OCI-M2 (cell line): Measurements from ENCODE around the gene TTC39A.

Source experiments
- DNase-seq: peaks from one replicate; lab custom pipeline; 2025; ENCODE audit not compliant: unreplicated experiment; lab: John Stamatoyannopoulos, UW

TTC39A gene

DNA sequence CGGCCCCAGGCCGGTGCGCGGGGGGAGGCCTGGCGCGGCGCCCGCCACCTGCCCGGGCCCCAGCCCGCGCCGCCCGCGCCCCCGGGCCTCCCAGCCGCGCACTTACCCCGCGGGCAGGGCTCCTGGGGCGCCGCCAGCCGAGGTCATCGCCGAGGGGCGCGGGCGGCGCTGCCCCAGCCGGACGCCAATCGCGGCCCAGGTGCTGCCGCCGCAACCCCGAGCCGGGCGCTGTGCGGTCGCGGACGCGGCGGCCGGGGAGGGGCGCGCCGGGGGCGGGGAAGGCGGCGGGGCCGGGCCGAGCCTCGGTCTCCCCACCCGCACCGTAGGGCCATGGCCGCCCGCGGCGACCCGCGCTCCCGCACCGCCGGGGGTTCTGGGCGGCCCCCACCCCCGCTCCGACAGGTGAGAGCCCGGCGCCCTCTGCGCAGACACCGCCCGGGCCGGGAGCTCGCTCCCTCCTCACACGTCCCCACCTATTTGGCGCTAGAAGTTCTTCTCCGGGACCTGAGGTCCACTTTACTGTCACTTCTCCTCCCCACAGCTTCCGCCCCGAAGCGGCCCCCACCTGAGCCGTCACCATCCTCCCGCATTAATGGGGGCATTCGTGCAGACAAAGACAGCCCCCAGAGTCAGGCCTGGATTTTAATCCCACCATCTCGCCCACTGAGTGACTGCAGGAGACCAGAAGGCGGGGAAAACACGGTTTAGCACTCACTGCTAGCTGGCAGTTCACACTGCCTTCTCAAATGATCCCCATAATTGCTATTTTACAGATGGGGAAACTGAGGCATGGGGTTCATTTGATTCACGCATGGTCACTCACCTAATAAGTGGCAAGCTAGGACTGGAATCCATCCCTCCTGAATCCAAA lies at the start of gene TTC39A:
Gene TTC39A, minus strand, starts transcription at position 232 of the 871 bp plus-strand sequence. Its CDS starts 85 bp downstream, at position 147.
- no peak for DNase-seq

DNA sequence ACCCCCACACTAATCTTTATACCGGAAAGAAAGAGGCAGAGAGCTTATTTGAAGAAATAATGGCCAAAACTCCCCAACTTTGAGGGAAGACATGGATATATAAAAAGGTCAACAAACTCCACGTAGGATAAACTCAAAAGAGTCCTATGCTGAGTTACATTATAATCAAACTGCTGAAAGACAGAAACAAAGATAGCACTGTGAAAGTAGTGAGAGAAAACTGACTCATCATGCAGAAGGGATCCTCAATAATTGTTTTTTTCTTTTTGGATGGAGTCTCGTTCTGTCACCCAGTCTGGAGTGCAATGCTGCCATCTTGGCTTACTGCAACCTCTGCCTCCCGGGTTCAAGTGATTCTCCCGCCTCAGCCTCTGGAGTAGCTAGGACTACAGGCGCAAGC lies 48.5 kb upstream of the TTC39A start:
- no peak for DNase-seq

DNA sequence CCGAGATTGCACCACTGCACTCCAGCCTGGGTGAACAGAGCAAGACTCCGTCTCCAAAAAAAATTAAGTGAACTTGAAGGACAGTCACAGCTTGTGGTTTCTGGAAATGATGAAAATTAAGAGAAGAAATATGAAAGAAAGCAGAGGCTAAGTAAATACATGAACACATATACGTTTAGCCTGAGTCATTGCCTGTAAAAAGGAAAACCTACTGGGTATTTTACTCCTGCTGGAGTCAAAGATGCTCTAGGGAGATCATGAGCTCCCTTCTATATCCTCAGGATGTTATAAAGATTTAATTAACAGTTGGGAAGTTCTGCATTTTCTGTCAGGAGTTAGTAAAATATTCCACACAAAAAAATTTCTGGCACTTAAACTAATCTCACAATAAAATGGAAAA lies 43.5 kb upstream of the TTC39A start:
- no peak for DNase-seq

DNA sequence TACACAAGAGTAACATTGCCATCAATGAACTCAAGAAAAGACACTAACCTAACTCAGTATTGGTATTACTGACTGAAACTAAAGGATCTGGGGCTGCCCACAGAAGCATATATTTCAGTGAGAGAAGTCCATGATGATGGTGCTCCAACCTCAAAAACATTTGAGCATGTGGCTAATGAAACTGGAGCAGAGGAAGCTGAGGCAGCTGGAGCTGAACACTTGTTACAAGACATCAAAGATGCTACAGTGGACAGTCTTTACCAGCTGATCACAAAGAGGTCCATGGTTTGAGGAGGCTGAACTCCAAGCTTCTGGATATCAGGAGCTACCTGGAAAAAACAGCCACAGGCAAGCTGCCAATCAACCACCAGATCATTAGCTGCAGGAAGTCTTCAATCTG lies 42.2 kb upstream of the TTC39A start:
- no peak for DNase-seq

DNA sequence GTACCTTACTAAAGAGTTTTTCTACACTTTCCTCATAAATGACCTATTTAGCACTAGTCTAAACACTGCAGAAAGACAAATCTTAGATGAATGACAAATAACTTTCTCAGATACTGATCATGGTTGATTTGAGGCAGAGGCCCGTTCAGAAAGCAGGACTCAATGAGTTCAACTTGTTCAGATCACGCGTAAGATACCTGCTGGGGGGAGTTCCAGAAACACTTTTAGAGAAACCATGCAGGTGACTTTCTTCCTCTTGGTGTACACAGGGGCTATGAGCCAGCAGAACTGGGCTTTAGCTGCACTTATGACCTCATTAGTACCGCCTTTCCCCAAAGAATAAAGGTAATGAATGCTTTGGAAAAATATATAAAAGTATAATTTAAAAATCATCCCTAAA lies 38.8 kb upstream of the TTC39A start:
- DNase-seq, result no peak

DNA sequence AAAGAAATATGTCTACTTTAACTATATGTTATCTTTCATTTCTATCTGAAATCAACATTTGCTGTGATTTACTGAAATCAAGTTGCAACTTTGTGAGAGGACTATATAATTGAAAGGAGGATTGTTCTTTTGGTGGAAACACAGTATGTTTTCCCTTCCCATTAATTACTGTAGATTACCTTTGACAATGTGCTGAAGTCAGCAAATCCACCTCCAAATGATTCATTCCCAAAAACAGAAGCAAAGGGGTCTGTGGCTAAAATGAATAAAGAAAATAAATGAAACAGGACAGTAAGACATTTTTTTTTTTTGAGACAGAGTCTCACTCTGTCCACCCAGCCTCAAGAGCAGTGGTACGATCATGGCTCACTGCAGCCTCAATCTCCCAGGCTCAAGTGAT lies 35.4 kb upstream of the TTC39A start:
- no peak for DNase-seq

DNA sequence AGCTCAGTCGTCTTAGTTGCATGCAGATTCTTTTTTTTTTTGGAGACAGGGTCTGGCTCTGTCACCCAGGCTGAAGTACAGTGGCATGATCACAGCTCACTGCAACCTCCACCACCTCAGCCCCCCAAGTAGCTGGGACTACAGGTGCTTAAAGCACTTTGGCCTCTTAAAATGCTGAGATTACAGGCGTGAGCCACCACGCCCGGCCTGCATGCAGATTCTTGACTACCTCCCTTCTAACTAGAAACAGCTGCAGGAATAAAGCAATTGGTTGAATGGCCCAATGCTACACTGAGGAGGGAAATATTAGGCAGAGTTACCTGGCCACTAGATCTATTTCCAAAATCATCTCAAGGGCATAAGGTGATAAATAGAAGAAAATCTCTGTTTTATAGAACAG lies 29.5 kb upstream of the TTC39A start:
- DNase-seq, result no peak

DNA sequence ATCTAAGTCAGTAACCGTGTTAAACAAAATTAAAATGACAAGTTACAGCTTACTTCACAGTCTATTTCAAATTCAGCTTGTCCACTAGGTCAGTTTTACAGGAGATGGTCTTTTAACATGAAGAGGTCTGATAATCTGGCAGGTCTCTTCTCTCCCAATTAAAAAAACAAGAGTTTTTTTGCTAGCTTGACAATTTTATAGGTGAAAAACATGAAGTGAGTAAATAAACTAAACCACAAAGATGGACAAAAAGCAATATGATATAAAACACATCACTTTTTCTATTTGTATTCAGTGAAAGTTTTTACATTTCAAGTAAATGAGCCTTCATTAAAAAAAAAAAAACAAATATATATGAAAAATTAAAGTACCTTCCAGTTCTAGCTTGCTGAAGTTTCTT lies 25.0 kb upstream of the TTC39A start:
- no peak for DNase-seq

DNA sequence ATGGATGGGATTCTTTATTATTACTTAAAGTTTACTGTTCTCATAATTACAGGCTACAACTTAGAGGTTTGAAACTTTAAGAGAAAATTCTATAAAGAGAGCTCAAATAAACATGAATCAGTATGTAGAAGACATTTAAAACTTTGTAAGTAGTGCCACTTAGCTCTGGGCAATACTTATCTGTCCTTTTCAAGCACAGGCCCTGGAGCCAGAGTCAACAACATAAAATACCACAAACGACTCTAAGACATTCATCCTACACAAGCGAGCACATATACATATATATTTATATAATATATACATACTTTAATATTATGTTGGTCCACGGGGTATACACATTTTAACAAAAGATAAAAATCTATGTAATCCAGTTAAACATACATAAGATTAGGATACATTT lies 24.1 kb upstream of the TTC39A start:
- DNase-seq, result no peak

DNA sequence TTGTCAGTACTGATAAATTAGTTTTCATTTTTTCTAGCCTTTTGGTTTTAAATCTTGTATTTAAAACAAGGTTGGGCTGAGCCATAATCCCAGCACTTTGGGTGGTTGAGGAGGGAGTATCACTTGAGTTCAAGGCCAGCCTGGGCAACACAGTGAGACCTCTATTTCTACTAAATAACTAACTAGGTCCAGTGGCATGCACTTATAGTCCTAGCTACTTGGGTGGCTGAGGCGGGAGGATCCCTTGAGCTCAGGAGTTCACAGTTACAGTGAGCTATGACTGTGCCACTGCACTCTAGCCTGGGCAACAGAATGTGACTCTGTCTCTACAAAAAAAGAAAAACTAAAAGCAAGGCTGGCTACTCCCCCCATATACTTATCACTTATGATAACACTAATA lies 21.5 kb upstream of the TTC39A start:
- no peak for DNase-seq

DNA sequence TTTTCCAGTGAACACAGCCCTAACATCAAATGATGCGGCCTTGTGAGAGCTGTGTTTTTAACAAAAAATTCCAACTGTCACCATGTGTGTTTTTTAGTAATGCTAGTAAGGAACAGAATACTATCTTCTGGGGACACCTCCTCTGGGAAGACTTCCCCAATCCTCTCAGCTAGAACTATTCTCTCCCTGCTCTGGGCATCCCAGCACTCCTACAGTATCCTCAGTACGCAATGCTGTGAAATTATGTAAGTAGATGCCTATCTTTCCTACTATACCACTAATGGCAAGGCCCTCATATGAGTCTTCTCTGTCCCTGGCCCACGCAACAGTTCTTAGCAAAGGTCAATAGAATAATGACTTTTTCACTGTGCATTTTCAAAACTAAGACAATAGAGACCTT lies 19.5 kb upstream of the TTC39A start:
- no peak for DNase-seq

DNA sequence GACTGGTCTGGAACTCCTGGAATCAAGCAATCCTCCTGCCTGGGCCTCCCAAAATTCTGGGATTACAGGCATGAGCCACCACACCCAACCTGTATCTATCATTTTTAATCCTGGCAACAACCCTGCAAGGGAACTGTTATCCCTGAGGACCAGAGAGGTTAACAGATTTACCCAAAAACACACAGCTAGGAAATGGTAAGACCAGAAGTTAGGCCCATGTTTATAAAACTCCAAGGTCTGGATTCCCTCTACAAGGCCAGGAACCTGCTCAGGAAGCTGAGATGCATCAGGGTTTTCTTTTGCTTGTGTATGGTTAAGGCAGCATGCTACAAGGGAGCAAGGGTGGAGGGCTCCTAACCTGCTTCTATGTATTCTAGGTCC lies 17.8 kb upstream of the TTC39A start:
- no peak for DNase-seq

DNA sequence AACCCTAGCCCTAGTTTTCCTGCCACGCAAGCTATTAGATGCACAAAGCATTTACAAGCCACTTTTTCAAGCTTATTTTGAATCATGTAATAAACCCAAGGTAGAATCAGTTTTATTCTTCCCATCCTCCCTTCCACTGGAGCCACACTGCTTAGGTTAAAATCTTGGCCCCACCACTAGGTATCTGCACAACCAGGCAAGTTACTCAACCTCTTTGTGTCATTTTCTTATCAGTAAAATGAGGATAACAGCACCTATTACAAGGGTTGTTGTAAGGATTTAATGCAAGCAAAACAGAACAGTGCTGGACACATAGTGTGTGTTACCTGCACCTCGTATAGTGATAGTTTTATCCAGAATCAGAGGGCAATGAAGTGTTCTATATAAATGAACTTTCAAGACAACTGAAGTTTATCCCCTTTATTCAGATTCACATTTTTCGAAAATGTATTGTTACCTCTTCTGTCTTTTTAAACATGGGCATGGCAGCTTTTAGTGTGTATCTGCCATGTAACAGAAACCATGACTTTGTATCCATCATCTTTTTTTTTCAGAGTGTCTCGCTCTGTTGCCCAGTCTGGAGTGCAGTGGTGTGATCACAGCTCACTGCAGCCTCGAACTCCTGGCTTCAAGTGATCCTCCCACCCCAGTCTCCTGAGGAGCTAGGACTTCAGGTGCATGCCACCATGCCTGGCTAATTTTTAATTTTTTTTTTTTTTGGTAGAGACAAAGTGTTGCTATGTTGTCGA lies 17.2 kb upstream of the TTC39A start:
- DNase-seq, result no peak

DNA sequence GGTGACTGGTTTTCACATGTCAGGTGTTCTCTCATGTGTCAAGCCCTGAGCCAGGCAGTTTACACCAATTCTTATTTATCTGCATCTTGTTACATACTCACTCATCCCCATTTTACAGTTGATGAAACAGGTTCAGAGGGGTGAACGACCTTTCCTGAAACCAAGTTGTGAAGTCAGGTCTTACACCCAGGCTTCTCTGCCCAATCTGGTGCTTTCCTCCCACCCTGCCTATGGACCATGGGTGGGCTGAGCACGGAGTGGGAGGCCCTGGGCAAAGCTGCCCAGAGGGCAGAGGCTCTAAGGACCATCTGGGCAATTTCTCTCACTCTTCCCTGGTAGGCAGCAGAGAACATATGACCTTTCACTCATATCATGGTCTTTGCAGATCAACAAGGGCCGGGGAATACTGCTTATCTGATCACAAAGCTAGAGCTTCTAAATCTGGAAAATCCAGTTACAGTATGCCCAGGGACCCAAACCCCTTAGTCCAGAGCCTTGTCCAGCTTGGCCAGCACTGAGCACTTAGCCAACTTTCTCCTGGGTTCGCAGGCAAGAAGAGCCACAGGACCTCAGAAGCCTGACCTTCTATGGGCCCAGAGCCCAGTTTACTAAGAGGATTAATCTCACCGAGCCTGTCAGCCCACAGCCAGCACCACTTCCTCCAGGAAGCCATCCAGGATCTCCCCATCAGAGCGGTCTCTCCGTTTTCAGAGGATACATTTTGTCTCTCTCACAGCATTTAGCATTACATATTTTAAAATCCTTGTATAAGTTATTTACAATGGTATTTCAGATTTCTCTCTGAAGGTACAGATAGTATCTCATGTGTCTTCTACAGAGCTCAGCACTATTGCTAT lies 16.0 kb upstream of the TTC39A start:
- DNase-seq, result no peak

DNA sequence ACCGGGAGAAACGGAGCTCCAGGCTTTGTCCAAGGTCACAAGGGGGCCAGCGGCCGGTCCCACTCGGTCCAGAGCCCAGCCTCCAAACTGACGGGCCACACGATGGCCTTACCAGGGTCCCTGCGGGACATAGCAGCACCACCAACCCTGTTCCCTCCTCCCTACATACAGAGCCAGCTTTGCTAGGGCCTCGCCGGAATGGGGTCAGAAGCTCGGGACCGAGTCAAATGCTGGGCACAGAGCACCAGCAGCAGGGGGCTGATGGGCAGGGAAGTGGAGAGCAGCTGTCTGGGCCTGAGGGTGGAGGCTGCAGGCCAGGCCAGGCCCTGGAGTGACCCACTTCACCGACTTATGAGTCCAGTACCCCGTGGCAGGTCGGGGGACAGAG lies 14.9 kb upstream of the TTC39A start:
- no peak for DNase-seq

DNA sequence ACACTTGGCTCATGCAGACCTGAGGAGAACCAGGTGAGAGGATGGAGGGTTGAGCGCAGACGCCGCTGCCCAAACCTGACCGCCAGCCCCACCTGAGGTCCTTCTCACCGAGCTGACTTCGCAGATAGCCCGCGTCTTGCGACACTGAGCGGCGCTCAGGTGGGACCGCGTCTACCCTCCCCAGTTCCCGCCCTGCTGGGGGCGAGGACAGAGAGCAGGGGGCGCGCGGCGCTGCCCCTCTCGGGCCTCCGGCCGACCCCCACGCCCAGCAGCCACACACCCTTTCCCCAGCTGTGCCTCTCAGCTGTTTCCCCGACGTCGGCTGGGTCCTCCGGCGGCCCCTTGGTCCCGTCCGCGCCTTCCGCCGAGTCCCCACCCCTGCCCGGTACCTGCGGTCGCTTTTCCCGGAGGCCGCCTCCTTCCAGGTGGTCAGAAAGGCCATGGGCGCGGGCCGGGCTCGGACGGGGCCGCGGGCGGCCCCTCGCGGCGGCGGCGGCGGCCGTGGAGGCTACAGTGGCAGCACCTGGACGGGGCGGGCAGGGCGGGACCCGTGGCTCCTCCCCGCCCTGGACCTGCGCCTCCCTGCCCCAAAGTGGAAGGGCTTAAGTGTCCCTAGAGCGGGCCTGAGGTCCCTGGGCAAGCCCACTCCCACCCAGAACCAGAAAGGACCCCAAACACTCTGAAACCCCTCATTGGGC lies 14.4 kb upstream of the TTC39A start:
- no peak for DNase-seq

DNA sequence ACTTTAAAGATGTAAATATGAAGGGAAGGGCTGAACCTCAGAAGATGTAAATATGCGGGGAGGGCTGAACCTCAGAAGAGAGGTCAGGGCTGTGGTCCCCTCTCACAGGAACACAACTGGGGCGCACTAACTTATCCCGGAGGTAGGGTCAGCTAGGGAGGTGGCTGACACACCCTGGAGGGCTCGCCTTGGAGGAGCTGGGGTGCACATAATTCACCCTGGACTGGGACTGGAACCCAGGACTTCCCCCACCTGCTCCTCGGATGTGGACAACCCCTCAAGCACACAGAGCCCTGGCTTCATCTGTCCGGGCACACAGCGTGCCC lies 13.9 kb upstream of the TTC39A start:
- DNase-seq, result no peak

DNA sequence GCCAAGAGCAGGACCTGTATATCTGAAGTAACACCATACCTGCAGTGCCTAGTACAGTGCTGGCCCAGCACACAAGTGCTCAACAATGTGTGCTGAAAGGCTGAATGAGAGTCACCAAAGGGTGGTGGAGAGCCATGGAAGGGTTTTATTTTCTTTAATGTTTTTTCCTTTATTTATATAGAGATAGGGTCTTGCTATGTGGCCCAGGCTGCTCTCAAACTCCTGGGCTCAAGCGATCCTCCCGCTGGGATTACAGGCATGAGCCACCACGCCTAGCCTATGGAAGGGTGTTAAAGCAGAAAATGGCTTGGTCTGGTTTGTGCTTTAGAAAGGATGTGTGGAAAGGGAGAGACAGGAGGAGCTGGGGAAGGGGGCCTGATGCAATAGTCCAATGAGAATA lies 13.3 kb upstream of the TTC39A start:
- DNase-seq, result no peak

DNA sequence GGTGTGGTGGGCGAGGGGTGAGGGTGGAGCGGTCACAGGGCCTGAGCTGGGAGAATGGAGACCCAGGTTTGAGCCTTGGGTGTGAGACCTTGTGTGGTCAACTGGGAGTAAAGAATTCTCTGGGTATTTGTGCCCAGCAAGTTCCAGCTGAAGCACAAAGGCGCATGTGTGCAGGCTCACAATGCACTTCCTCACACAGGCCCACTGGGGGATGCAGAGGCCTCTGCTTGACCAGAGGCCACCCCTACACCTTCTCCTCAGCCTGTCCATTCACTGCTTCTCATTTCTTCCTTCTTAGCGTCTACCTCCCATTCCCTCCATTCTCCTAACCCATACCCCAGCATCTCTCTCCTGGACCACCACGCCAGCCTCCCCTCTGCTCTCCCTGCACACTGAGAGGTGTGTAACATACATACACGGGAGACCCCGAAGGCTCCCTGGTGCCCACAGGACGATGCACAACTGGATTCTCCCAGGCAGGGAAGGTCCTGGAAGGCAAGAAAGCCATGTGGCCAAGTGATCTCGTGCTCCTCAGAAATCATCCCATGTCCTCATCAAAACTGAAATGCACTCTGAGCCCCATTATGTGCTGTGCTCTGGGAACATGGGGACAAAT lies 12.3 kb upstream of the TTC39A start:
- no peak for DNase-seq

DNA sequence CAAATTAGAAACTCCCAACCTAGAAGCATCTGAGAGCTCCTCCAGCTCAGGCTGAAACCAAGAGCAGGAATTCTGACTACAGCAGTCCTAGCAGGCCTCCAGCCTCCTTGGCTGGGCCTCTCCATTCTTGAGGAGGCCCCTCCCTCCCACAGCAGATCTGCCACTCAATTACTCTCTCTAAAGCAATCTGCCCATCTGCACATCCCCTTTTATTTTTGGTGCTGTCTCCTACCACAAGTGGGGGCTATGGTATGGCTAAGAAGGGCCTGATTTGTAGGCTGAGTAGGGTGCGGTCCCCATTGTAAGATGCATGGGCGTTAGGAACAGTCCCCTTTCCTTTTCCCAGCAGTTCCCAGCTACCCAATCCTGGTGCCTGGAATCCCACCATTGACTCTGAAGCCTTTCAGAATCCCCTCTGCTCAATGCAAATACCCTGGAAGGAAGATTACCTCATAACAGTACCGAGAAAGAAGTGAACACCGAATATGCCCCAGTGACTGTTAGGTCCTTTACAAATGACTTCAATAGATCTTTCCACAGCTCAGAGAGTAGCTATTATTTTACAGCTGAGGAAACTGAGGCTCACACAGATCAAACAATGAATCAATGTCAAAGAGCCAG lies 11.6 kb upstream of the TTC39A start:
- no peak for DNase-seq
